Measurements from ENCODE around the gene CASP1. TPM values are rescaled to one million over a fixed set of nuclear protein-coding genes. Genes with fewer than 3 reads are reported as not detected.

CASP1 gene
- total and polyA plus RNA-seq, 8 donors: 21.2 to 84.0 (median 27.9) TPM

- intact Hi-C loops (cut with DNase I): no loop called here
- peaks cover 0 to 9% of the 10 kb centered on the region in 2 donors for H3K9me3 ChIP-seq
- H3K36me3 ChIP-seq: no peaks in the 10 kb centered on the region
- H3K4me1 ChIP-seq: no peaks in the 10 kb centered on the region
- H3K27me3 ChIP-seq: no peaks in the 10 kb centered on the region
- no peak overlapping the region for H3K4me3 ChIP-seq
- H3K27ac ChIP-seq: no peak overlapping the region
- no peak for ATAC-seq
- no peak for DNase-seq
- no peak for TF ChIP-seq CTCF (IDR thresholded peaks at IDR 0.05)
Observed at GRCh38 chr11:104984808-104985207, 50.1 kb downstream of the CASP1 start.

GRCh38 chr11:104979839-104980238, 55.1 kb downstream of the CASP1 start:
- Histone ChIP-seq H3K36me3 (no peaks in the 10 kb centered on the region), H3K4me3 (no peak overlapping the region), H3K27ac (no peak overlapping the region), H3K9me3 (peaks cover 0 to 5% of the 10 kb centered on the region in 2 donors), H3K4me1 (no peaks in the 10 kb centered on the region), H3K27me3 (no peaks in the 10 kb centered on the region)
- ATAC-seq (no peak), DNase-seq (no peak)
- no peak for TF ChIP-seq CTCF (IDR thresholded peaks at IDR 0.05)
- intact Hi-C loops (cut with DNase I): no loop called here

Other genes with a start within 250 kb of the CASP1 start
- 1 to 10 TPM in 1 of 2 donors, under 1 TPM in 1; 0.61 to 1.2 TPM for gene CASP12, start 136.7 kb downstream of the CASP1 start, total RNA-seq
- 1 to 10 TPM in 3 of 6 donors, under 1 TPM in 3; 0.72 to 1.2 (median 0.97) TPM for gene CASP12, start 136.7 kb downstream of the CASP1 start, polyA plus RNA-seq (ENCODE audit: insufficient read length in 6 of 6)
- gene CASP4, start 66.6 kb downstream of the CASP1 start, total RNA-seq: 100 to 1,000 TPM in 1 of 2 donors, 10 to 100 TPM in 1; 91.8 to 103 TPM
- 10 to 100 TPM; 62.6 to 97.4 (median 82.5) TPM for gene CASP4, start 66.6 kb downstream of the CASP1 start, polyA plus RNA-seq (ENCODE audit: insufficient read length in 6 of 6)
- 1 to 10 TPM in 1 of 2 donors, under 1 TPM in 1; 0.50 to 3.3 TPM for gene CASP5, start 12.0 kb downstream of the CASP1 start, total RNA-seq
- gene CASP5, start 12.0 kb downstream of the CASP1 start, polyA plus RNA-seq (ENCODE audit: insufficient read length in 6 of 6): under 1 TPM in 4 of 6 donors, not detected in 2; 0.13 to 0.31 (median 0.21) TPM
- gene CARD16, start 10.2 kb upstream of the CASP1 start, total RNA-seq: 10 to 100 TPM; 55.9 to 56.3 TPM
- gene CARD16, start 10.2 kb upstream of the CASP1 start, polyA plus RNA-seq (ENCODE audit: insufficient read length in 6 of 6): 10 to 100 TPM; 17.7 to 26.6 (median 22.3) TPM
- gene CARD18, start 104.6 kb upstream of the CASP1 start, total RNA-seq: not detected
- gene CARD18, start 104.6 kb upstream of the CASP1 start, polyA plus RNA-seq (ENCODE audit: insufficient read length in 6 of 6): not detected